ENCODE measurements around the gene DNMBP.
"Not testable (repeated sequence)": the region's sequence is repeated elsewhere in the genome, so short reads cannot be mapped to it uniquely, and the experiment has no call there.

The DNMBP gene

GRCh38 chr10:100013621-100014020 is 3.9 kb upstream of the DNMBP start:
- DNase-seq: no peak

GRCh38 chr10:100011906-100012305 is 2.2 kb upstream of the DNMBP start:
- DNase-seq: not testable (repeated sequence)

DNA sequence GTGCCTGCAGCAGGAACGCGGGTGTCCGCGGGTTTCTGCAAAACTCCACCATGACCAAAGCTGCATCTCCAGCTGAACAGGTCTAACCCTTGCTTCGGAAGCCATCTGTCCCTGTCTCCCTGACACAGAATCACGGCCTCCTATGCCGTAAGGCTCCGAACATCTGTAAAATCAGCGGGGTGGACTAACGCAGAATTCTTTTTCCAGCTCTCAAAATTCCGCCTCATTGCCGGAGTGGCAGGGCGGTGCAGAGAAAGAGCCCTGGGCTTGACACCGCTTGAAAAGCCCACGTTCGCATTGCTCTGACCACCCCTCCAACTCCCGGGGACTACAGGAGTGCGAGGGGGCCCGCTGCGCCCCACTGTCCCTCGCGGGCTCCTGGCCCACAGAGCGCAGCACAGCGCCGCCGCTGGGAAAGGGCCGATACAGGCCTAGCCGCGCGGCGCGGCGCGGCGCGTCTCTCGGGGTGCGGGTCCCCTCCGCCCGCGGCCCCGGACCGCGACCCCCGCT is 409 bp downstream of the DNMBP start:
- DNase-seq: peak; percentile 22

DNA sequence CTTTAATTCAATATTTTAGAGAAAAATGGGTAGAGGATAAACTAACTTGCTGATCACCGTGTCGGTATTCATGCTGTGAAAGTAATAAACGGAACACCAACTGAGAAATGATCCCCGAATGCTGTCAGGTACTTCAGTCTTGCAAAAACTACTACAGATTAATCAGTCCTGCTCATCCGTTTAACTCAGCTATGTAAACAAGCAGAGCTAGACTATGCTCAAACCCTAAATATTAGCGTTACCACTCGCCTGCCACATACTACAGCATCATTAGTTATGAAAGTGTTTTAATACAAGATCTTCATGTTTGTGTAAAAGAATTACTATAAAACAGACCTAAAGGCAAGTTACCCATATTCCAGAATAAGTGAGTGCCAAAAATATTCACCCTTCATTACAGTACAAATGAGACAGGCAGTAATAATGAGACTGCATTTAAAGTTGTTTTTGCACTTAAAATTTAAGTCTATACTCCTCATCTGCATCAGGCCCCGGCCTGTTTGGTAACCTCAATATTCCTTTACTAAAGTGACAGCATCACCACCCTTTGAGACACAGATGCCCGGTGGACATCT is 952 bp downstream of the DNMBP start:
- no peak for DNase-seq

GRCh38 chr10:100008142-100008522 is 1.6 kb downstream of the DNMBP start:
- no peak for DNase-seq

GRCh38 chr10:100007231-100008141 is 2.3 kb downstream of the DNMBP start:
- DNase-seq: no peak

GRCh38 chr10:100006243-100006886 is 3.4 kb downstream of the DNMBP start:
- DNase-seq: peak; percentile 31

DNA sequence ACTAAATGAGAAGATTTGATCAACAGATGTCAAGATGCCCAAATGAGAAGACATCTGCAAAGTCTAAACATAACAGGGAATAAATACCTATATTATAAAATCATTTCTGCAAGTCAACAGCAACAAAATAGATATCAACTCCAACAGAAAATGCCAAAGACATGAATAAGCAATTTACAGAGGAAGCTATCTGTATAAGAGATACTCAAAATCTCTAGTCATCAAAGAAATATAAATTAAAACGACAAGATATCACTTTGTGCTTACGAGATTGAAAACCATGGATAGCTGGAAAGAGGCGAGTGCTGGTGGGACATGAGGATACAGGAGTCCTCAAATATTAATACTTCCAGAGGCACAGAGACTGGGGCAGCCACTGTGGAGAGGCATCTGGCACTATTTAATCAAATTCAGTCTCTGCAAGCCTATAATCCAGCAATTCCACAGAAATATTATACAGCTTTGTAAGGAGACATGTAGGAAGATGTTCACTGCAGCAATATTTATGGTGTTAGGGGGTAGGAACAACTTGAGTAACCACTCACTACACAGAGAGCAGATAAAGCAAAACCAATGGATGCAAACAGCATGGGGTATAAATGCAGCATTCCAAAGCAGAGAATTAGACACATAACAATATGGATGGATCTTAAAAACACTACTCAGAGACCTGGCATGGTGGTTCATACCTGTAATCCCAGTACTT is 4.8 kb downstream of the DNMBP start:
- DNase-seq: no peak

DNA sequence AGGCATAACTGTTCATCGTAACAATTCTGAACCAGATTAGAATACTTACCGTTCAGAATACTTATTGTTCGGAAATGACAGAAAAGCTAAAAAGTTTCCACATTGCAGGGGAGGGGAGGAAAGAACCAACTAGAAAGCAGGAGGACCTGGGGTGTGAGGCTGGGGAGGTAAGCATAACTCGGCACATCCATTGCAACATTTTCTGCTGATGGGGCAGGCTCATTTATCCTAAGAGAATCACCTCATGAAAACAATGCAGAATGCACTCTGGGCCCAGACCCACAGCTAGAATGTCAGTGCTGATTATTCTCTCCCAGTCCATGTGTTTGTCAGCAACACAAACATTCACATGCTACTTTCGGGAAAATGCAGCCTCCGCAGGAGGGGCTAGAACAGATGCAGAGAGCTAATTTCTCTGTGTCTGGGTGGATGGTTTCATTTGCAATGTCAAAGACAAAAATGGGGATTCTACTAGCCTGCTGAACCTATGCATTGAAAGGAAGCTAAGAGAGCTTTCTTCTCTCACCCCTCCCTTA is 9.6 kb downstream of the DNMBP start:
- DNase-seq: no peak

GRCh38 chr10:99999319-100000108 is 10.2 kb downstream of the DNMBP start:
- DNase-seq: no peak

DNA sequence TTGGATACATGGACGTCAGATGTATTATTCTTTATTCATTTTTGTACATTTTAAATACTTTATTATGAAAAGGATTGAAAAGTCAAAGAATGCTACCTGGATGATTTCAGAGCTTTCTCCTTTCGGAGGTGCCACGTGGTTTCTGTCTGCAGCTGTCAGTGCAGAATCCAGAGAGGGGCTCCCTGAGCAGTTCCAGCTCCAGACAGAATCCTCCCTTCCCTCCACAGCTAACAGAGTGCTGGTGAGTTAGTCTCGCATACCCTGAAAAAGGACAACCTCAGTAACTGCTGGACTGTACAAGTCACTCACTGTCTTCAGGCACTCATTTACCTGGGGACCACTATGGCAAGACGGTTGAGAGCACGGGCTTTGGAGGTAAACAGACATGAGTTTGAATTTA is 10.9 kb downstream of the DNMBP start:
- DNase-seq: no peak

DNA sequence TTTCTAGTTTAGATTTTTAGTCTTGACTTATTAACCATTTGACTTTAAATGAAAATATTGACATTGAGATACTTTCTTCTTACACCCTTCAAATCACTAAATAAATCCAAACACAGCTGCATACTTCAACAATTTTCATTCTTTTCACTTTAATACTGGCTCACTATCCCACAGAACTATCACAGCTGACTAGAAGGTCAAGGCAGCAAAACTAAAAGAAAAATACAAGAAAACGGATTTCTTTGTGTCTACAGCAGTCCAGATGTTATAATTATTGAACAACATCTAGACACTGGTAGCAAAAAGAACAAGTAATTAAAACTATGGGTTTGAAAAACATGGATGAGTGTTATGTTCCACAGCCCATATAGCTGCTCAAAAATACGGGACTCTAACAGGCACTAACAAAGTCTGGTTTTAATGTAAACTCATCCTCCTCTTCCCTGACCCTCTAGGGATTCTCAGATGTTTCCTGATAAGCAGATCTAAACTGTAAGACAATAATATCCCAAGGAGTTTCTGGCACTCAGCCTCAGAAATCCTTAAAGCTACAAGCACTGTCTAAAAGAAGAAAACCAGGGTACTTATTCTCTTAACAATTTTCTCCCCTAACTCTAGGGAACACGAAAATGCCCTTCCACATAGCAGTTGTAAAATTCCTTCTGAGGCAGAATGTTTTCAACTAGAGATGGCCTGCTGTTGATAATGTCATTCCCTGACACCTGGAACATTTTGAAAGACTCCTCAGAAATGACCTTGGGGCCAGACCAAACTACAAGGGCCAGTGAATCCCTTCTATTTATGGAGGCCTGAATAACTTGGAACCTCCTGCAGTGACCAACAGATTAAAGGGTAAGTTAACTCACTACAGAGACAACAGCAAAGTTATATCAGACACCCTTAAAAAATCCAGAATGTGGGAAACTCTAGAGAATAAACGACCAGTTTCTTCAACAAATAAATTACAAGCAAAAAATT is 12.8 kb downstream of the DNMBP start:
- no peak for DNase-seq

DNA sequence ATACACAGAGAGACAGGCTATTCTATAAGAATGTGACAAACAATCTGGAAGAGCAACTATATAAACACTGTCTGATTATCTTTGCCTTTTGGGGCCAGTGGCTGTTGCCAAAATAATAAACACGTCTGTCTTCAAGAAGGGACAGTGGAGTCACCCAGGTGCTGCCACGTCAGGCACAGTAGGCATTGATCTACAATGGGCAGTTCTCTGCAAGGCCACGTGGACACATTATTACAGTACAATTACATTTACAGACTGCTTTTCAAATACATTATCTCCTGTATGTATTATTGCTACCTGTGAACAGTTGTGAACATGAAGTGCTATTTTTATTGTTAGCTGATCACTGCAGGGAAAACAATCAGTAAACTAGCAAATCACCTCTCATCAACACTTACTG is 14.0 kb downstream of the DNMBP start:
- DNase-seq: no peak

DNA sequence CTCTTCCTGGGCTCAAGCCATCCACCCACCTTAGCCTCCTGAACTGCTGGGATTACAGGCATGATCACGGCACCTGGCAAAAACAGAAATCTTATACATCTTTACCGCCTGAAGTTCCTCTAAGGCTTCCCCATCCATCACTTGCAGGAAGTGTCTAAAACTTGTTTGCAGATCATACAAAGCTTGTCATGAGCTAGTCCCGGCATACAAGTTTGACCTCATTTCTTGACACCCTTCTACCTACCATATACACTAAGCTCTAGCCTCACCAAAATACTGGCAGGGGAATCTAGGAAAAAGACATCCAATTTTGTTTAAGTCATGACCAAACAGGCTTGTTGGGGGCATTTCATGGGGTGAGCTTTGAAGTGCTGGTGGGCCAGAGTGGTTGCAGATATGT is 14.5 kb downstream of the DNMBP start:
- no peak for DNase-seq

GRCh38 chr10:99994801-99995200 is 14.9 kb downstream of the DNMBP start:
- DNase-seq: no peak

- peak; percentile 66 for DNase-seq
These were observed 15.8 kb downstream of the DNMBP start for GRCh38 chr10:99993701-99994689.

DNA sequence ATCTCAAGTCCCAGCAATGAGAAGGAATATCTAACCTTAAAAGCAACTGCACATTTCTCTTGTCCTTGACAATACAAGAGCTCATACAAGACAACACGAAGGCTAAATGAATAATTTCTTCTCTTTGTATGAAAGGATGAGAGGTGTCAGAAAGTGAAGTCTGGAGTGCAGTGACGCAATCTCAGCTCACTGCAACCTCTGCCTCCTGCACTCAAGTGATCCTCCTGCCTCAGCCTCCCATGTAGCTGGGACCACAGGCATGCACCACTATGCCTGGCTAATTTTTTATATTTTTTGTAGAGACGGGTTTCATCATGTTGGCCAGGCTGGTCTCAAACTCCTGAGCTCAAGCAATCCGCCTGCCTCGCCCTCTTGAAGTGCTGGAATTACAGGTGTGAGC is 24.1 kb downstream of the DNMBP start:
- DNase-seq: not testable (repeated sequence)

DNA sequence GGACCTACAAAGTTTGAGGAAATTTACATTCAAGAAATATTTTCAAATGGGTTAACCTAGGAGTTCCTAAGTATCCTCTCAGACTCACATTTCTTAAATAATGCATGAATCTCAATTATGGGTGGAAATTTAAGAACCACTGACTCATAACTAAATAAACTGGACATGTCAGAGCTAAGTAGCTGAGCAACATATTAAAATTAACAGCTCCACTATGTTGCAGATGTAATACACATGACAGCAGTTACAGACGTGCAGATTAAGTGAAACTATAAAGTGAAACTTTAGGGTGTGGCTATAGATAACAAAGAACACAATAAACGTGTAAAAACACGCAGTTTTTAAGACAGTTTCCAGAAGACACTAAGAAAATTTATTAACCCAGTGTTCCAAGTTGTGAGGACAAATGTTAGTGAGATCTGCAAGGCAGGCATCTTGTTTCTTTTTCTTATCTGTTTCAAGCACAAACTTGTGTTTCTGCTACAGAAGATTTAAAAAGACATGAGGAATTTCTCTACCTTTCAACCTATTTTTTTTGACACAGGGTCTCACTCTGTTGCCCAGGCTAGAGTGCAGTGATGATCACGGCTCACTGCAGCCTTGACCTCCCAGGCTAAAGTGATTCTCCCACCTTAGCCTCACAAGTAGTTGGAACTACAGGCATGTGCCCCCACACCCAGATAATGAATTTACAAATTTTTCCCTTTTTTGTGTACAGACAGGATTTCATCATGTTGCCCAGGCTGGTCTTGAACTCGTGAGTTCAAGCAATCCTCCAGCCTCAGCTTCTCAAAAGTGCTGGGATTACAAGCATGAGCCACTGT is 25.3 kb downstream of the DNMBP start:
- no peak for DNase-seq

All from CD4-positive, alpha-beta T cell treated with Interleukin-17A for 4 hours (primary cell).